CD14-positive monocyte (primary cell): Measurements from ENCODE around the gene STPG1. TPM values are rescaled to one million over a fixed set of nuclear protein-coding genes. Genes with fewer than 3 reads are reported as not detected.

Source experiments
- DNase-seq, 3 donors: peaks; one replicate each; pipeline ENCODE4 v3.0.0-alpha.2; 2011 to 2022
- H2AFZ ChIP-seq: 2 replicates; pipeline ENCODE4 v1.6.0; 2012; ENCODE audit warnings: mild to moderate bottlenecking, low read depth, low read length, inconsistent platforms; ENCODE audit not compliant: insufficient read depth, poor library complexity, severe bottlenecking
- H3K27ac ChIP-seq, 2 donors: 1 replicate in 1 of 2; 2 replicates in 1 of 2; pipeline ENCODE4 v1.5.1; 2012 to 2013; ENCODE audit warnings: low read length in 2 of 2, control low read depth in 1 of 2, inconsistent platforms in 1 of 2, low read depth in 1 of 2, mild to moderate bottlenecking in 1 of 2
- H3K27me3 ChIP-seq, 2 donors: one replicate each; pipeline versions ENCODE4 v1.6.0 to v1.6.1; 2011 to 2013; ENCODE audit warnings: low read length in 2 of 2; ENCODE audit not compliant: control insufficient read depth in 2 of 2, insufficient read depth in 2 of 2
- H3K36me3 ChIP-seq, 2 donors: replicated peaks in 1 of 2; 1 replicate in 1 of 2; 2 replicates in 1 of 2; pipeline versions ENCODE4 v1.5.1 to v1.6.1; 2012 to 2013; ENCODE audit warnings: low read length in 2 of 2, control low read depth in 1 of 2, inconsistent platforms in 1 of 2, mild to moderate bottlenecking in 1 of 2; ENCODE audit not compliant: insufficient read depth in 2 of 2, control insufficient read depth in 1 of 2
- H3K4me1 ChIP-seq, 2 donors: 1 replicate in 1 of 2; 2 replicates in 1 of 2; pipeline versions ENCODE4 v1.5.1 to v1.6.1; 2012 to 2013; ENCODE audit warnings: low read length in 2 of 2, control low read depth in 1 of 2, inconsistent platforms in 1 of 2, mild to moderate bottlenecking in 1 of 2, moderate library complexity in 1 of 2; ENCODE audit not compliant: insufficient read depth in 2 of 2, control insufficient read depth in 1 of 2
- H3K4me2 ChIP-seq: replicated peaks from 2 replicates; pipeline ENCODE3; 2012; ENCODE audit warnings: low read length, moderate library complexity, mild to moderate bottlenecking; ENCODE audit not compliant: poor library complexity, severe bottlenecking; ENCODE audit errors: extremely low read depth
- H3K4me3 ChIP-seq, 3 experiments: fragments of 200-600 bp in 1 of 3; sonication (generic) in 1 of 3; replicated peaks in 1 of 3; 1 replicate in 2 of 3; 2 replicates in 1 of 3; pipeline ENCODE4 v1.5.1; 2011 to 2013; ENCODE audit warnings: low read length in 3 of 3, mild to moderate bottlenecking in 3 of 3, control low read depth in 2 of 3, low read depth in 2 of 3, inconsistent platforms in 1 of 3, moderate library complexity in 1 of 3
- H3K79me2 ChIP-seq: 2 replicates; pipeline ENCODE4 v1.6.0; 2012; ENCODE audit warnings: mild to moderate bottlenecking, control low read depth, inconsistent platforms, low read length, moderate library complexity; ENCODE audit not compliant: insufficient read depth
- H3K9ac ChIP-seq: 2 replicates; pipeline ENCODE4 v1.6.0; 2017; ENCODE audit warnings: low read length, mild to moderate bottlenecking; ENCODE audit not compliant: insufficient read depth, poor library complexity, severe bottlenecking
- H3K9me3 ChIP-seq, 2 donors: replicated peaks in 1 of 2; 1 replicate in 1 of 2; 2 replicates in 1 of 2; pipeline versions ENCODE4 v1.5.1 to v1.6.1; 2012 to 2013; ENCODE audit warnings: low read length in 2 of 2, control low read depth in 1 of 2; ENCODE audit not compliant: control insufficient read depth in 1 of 2, insufficient read depth in 1 of 2
- H4K20me1 ChIP-seq: 2 replicates; pipeline ENCODE4 v1.6.0; 2012; ENCODE audit warnings: mild to moderate bottlenecking, low read length, control low read depth, moderate library complexity; ENCODE audit not compliant: insufficient read depth
- H3K27ac Mint-ChIP-seq, 7 donors: one replicate each; pipeline ENCODE4 v1.8.0; 2020; ENCODE audit warnings: mild to moderate bottlenecking in 7 of 7, mixed read lengths in 7 of 7, moderate library complexity in 6 of 7, inconsistent platforms in 2 of 7
- H3K27me3 Mint-ChIP-seq, 3 donors: one replicate each; pipeline ENCODE4 v1.8.0; 2021 to 2022; ENCODE audit warnings: low read depth in 3 of 3, mild to moderate bottlenecking in 3 of 3, mixed read lengths in 3 of 3, moderate library complexity in 3 of 3, inconsistent platforms in 1 of 3
- H3K36me3 Mint-ChIP-seq, 2 donors: one replicate each; pipeline ENCODE4 v1.8.0; 2020; ENCODE audit warnings: mixed read lengths in 2 of 2, inconsistent platforms in 1 of 2, mild to moderate bottlenecking in 1 of 2
- H3K4me1 Mint-ChIP-seq: one replicate; pipeline ENCODE4 v1.8.0; 2020; ENCODE audit warnings: mild to moderate bottlenecking, mixed read lengths
- H3K4me3 Mint-ChIP-seq, 2 donors: one replicate each; pipeline ENCODE4 v1.8.0; 2020; ENCODE audit warnings: mild to moderate bottlenecking in 2 of 2, mixed read lengths in 2 of 2, moderate library complexity in 1 of 2
- H3K9me3 Mint-ChIP-seq, 7 donors: one replicate each; pipeline ENCODE4 v1.8.0; 2020 to 2022; ENCODE audit warnings: mixed read lengths in 7 of 7, mild to moderate bottlenecking in 6 of 7, moderate library complexity in 6 of 7, inconsistent platforms in 2 of 7
- CTCF ChIP-seq: fragments of 200-600 bp; IDR thresholded peaks from one replicate; pipeline ENCODE4 v1.8.0; 2022; ENCODE audit warnings: antibody characterized with exemption, mild to moderate bottlenecking
- WGBS: methylation state at CpG from one replicate; pipeline ENCODE4 v1.1.5; 2013; ENCODE audit warnings: missing lambda C conversion rate; ENCODE audit not compliant: insufficient coverage; 5-methylcytosine and 5-hydroxymethylcytosine counted together
- intact Hi-C, 2 donors: fragments of 100-400 bp; cut with micrococcal nuclease; formaldehyde crosslinking; loops; one replicate each; pipeline versions ENCODE4 v1.15.0 to v1.15.1; 2023
- polyA plus RNA-seq, 3 donors: library from polyadenylated mRNA; depleted of rRNA in 1 of 3; unstranded in 2 of 3; stranded (reverse) in 1 of 3; fragments of 300-500 nt in 2 of 3; fragments of >200 nt in 1 of 3; fragmentation: Illumina TruSeq in 2 of 3; gene quantifications; 1 replicate in 2 of 3; 2 replicates in 1 of 3; pipeline ENCODE4 v1.2.3, GENCODE V29; 2012 to 2021

Gene STPG1
- polyA plus RNA-seq, 3 donors = 0.57 to 0.85 (median 0.60) TPM

- no peaks in the 10 kb centered on the region for H3K36me3 Mint-ChIP-seq
- no peaks in the 10 kb centered on the region for H3K9me3 ChIP-seq
Observed at GRCh38 chr1:24410750-24411149, 2.8 kb downstream of the STPG1 start.

GRCh38 chr1:24409535-24409934 lies 4.0 kb downstream of the STPG1 start:
- intact Hi-C loops = no loop called here
- Histone ChIP-seq H3K9me3 (no peaks in the 10 kb centered on the region), H3K9ac (no peak overlapping the region), H3K79me2 (no peaks in the 10 kb centered on the region), H3K27me3 (no peaks in the 10 kb centered on the region), H3K27ac (no peak overlapping the region), H3K36me3 (no peaks in the 10 kb centered on the region), H2AFZ (no peak overlapping the region), H3K4me3 (no peak overlapping the region), H3K4me1 (peaks cover 5 to 20% of the 10 kb centered on the region in 2 donors), H4K20me1 (no peaks in the 10 kb centered on the region), H3K4me2 (no peak overlapping the region)
- H3K9me3 Mint-ChIP-seq = peaks cover 0 to 11% (median 1%) of the 10 kb centered on the region in 7 donors
- no peak overlapping the region for H3K4me3 Mint-ChIP-seq
- peak in 1 of 3 donors; percentile 36 for DNase-seq
- 22% methylated on average over 1 of the region's 3 CpGs for WGBS
- peaks cover 0 to 3% (median 0%) of the 10 kb centered on the region in 3 donors for H3K27me3 Mint-ChIP-seq
- H3K36me3 Mint-ChIP-seq = no peaks in the 10 kb centered on the region
- peaks cover 26% of the 10 kb centered on the region for H3K4me1 Mint-ChIP-seq
- no peak for TF ChIP-seq CTCF
- H3K27ac Mint-ChIP-seq = no peak overlapping the region

More at GRCh38 chr1:24410750-24411149, 2.8 kb downstream of the STPG1 start:
- H3K27me3 ChIP-seq = no peaks in the 10 kb centered on the region
- H2AFZ ChIP-seq = no peak overlapping the region
- no peak overlapping the region for H3K9ac ChIP-seq
- H3K4me3 Mint-ChIP-seq = no peak overlapping the region
- peak overlapping the region in 1 of 7 donors; percentile 13 for H3K27ac Mint-ChIP-seq
- no peak overlapping the region for H3K4me2 ChIP-seq
- peaks cover 0 to 2% (median 1%) of the 10 kb centered on the region in 3 donors for H3K27me3 Mint-ChIP-seq
- TF ChIP-seq CTCF = no peak
- no peak for DNase-seq
- H3K4me3 ChIP-seq = no peak overlapping the region
- H3K36me3 ChIP-seq = no peaks in the 10 kb centered on the region
- peaks cover 0 to 11% (median 1%) of the 10 kb centered on the region in 7 donors for H3K9me3 Mint-ChIP-seq
- intact Hi-C loops = no loop called here
- H3K4me1 ChIP-seq = peaks cover 11 to 27% of the 10 kb centered on the region in 2 donors
- no peak overlapping the region for H3K27ac ChIP-seq
- H3K79me2 ChIP-seq = peaks cover under 1% of the 10 kb centered on the region
- 100% methylated on average over 4 of the region's 7 CpGs for WGBS
- H3K4me1 Mint-ChIP-seq = peaks cover 33% of the 10 kb centered on the region
- no peaks in the 10 kb centered on the region for H4K20me1 ChIP-seq
